ENCODE data around the gene SYT1.
"Not testable (repeated sequence)": the region's sequence is repeated elsewhere in the genome, so short reads cannot be mapped to it uniquely, and the experiment has no call there.

SYT1 gene

GRCh38 chr12:79426121-79426520, 561.5 kb downstream of the SYT1 start:
- Histone ChIP-seq H3K4me2 (ENCODE audit: low read depth, low read length, poor library complexity, severe bottlenecking) (no peak overlapping the region), H3K79me2 (ENCODE audit: insufficient read depth, low read length) (no peaks in the 10 kb centered on the region), H3K9me3 (ENCODE audit: insufficient read depth, low read length) (no peaks in the 10 kb centered on the region), H4K20me1 (ENCODE audit: low read depth, low read length) (no peaks in the 10 kb centered on the region), H3K27me3 (ENCODE audit: low read length) (no peaks in the 10 kb centered on the region), H3F3A (ENCODE audit: insufficient read depth) (no peaks in the 10 kb centered on the region), H3K9ac (ENCODE audit: low read length) (no peak overlapping the region), H2AFZ (ENCODE audit: low read depth, low read length, severe bottlenecking) (no peak overlapping the region), H3K36me3 (ENCODE audit: low read length) (no peaks in the 10 kb centered on the region), H3K4me3 (ENCODE audit: insufficient read depth, low read length, poor library complexity, severe bottlenecking) (no peak overlapping the region), H3K9me2 (replicated peaks; ENCODE audit: insufficient read depth, low read length) (no peaks in the 10 kb centered on the region), H3K27ac (ENCODE audit: low read depth, low read length) (no peak overlapping the region)
- TF ChIP-seq EZH2phosphoT487 (conservative IDR thresholded peaks at IDR 0.05; ENCODE audit: low read length): no peak
- TF ChIP-seq CTCF (IDR thresholded peaks at IDR 0.05; ENCODE audit: insufficient read depth, low read length, poor library complexity, severe bottlenecking): no peak

GRCh38 chr12:79426744-79427143, 562.2 kb downstream of the SYT1 start:
- H2AFZ ChIP-seq (ENCODE audit: low read depth, low read length, severe bottlenecking); H3K4me3 ChIP-seq (ENCODE audit: insufficient read depth, low read length, poor library complexity, severe bottlenecking); H3K27me3 ChIP-seq (ENCODE audit: low read length); H4K20me1 ChIP-seq (ENCODE audit: low read depth, low read length); H3F3A ChIP-seq (ENCODE audit: insufficient read depth); H3K36me3 ChIP-seq (ENCODE audit: low read length); H3K9ac ChIP-seq (ENCODE audit: low read length); H3K27ac ChIP-seq (ENCODE audit: low read depth, low read length); H3K4me2 ChIP-seq (ENCODE audit: low read depth, low read length, poor library complexity, severe bottlenecking); H3K9me2 ChIP-seq (replicated peaks; ENCODE audit: insufficient read depth, low read length); H3K9me3 ChIP-seq (ENCODE audit: insufficient read depth, low read length); H3K79me2 ChIP-seq (ENCODE audit: insufficient read depth, low read length): not testable (repeated sequence)

- H3K27ac ChIP-seq (ENCODE audit: low read depth, low read length): no peak overlapping the region
- TF ChIP-seq EZH2phosphoT487 (conservative IDR thresholded peaks at IDR 0.05; ENCODE audit: low read length): no peak
- TF ChIP-seq CTCF (IDR thresholded peaks at IDR 0.05; ENCODE audit: insufficient read depth, low read length, poor library complexity, severe bottlenecking): no peak
- no peak overlapping the region for H3K4me3 ChIP-seq (ENCODE audit: insufficient read depth, low read length, poor library complexity, severe bottlenecking)
- no peaks in the 10 kb centered on the region for H3K36me3 ChIP-seq (ENCODE audit: low read length)
- no peaks in the 10 kb centered on the region for H4K20me1 ChIP-seq (ENCODE audit: low read depth, low read length)
- H3K9me3 ChIP-seq (ENCODE audit: insufficient read depth, low read length): no peaks in the 10 kb centered on the region
- H3K79me2 ChIP-seq (ENCODE audit: insufficient read depth, low read length): no peaks in the 10 kb centered on the region
- H3K9me2 ChIP-seq (replicated peaks; ENCODE audit: insufficient read depth, low read length): no peaks in the 10 kb centered on the region
- no peak overlapping the region for H3K9ac ChIP-seq (ENCODE audit: low read length)
- no peak overlapping the region for H3K4me2 ChIP-seq (ENCODE audit: low read depth, low read length, poor library complexity, severe bottlenecking)
- H3F3A ChIP-seq (ENCODE audit: insufficient read depth): no peaks in the 10 kb centered on the region
- no peak overlapping the region for H2AFZ ChIP-seq (ENCODE audit: low read depth, low read length, severe bottlenecking)
- no peaks in the 10 kb centered on the region for H3K27me3 ChIP-seq (ENCODE audit: low read length)
These were observed 569.0 kb downstream of the SYT1 start for GRCh38 chr12:79433465-79434072.

- no peaks in the 10 kb centered on the region for H4K20me1 ChIP-seq (ENCODE audit: low read depth, low read length)
- no peak overlapping the region for H3K27ac ChIP-seq (ENCODE audit: low read depth, low read length)
- no peaks in the 10 kb centered on the region for H3K9me2 ChIP-seq (replicated peaks; ENCODE audit: insufficient read depth, low read length)
- no peaks in the 10 kb centered on the region for H3F3A ChIP-seq (ENCODE audit: insufficient read depth)
- no peaks in the 10 kb centered on the region for H3K27me3 ChIP-seq (ENCODE audit: low read length)
- no peaks in the 10 kb centered on the region for H3K36me3 ChIP-seq (ENCODE audit: low read length)
- no peak overlapping the region for H3K4me2 ChIP-seq (ENCODE audit: low read depth, low read length, poor library complexity, severe bottlenecking)
- no peak overlapping the region for H3K4me3 ChIP-seq (ENCODE audit: insufficient read depth, low read length, poor library complexity, severe bottlenecking)
- TF ChIP-seq EZH2phosphoT487 (conservative IDR thresholded peaks at IDR 0.05; ENCODE audit: low read length) (no peak), CTCF (IDR thresholded peaks at IDR 0.05; ENCODE audit: insufficient read depth, low read length, poor library complexity, severe bottlenecking) (no peak)
- no peak overlapping the region for H2AFZ ChIP-seq (ENCODE audit: low read depth, low read length, severe bottlenecking)
- H3K9ac ChIP-seq (ENCODE audit: low read length): no peak overlapping the region
- no peaks in the 10 kb centered on the region for H3K9me3 ChIP-seq (ENCODE audit: insufficient read depth, low read length)
- H3K79me2 ChIP-seq (ENCODE audit: insufficient read depth, low read length): no peaks in the 10 kb centered on the region
These were observed 570.0 kb downstream of the SYT1 start for GRCh38 chr12:79434561-79434960.
